Measurements from ENCODE around the gene LIMS1.

LIMS1 gene

DNA sequence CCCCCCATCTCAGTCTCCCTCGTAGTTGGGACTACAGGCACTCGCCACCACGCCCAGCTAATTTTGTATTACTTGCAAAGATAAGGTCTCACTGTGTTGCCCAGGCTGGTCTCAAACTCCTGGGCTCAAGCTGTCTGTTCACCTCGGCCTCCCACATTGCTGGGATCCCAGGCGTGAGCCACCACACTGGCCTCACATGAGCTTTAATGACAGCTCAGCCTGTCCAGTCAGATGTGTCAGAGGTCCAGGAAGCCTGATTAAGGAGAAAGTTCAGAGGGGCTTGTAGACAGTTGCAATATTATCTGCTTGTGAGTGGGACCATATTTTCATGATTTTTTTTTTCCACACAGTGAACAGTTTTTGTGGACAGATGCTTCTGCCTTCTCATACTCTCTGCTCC, 82.0 kb downstream of the LIMS1 start:
- no peak for DNase-seq

DNA sequence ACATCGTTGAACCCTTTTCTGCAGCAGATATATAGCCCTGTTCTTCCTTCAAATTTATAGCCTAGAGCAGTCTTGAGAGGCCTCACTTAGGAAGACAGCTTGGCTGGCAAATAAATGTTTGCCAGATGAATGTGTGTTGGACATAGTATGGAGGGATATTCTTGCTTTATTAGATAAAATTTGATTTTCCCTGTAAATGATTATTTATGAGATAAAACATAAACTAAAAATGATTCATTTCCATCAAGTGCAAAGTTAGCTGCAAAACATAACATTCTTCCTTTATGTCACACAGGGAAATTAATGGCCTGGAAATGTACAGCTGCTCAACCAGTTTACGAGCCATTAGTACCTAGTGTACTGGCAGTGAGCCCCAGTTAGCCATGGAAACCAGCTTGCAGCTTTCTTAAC, 82.5 kb downstream of the LIMS1 start:
- no peak for DNase-seq

DNA sequence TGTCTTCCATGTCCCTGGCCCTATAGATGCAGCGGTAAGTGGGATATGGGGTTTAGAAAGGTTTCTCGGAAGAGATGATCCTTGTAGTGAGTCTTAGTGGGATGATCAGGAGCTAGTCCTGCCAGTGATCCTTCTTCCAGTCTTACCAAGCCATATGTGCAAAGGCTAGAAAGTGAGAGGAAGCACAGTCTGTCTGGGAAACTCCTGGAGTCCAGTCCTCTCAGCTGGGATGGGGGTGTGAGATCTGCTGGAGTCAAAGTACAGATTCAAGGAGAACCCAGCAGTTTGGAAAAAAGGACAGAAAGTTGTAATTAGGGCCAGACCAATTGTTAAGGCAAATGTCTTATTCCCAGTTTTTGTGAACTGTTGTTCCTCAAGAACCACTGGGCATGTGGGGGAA, 83.3 kb downstream of the LIMS1 start:
- DNase-seq, result no peak

GRCh38 chr2:108619925-108620620, 85.8 kb downstream of the LIMS1 start:
- no peak for DNase-seq

DNA sequence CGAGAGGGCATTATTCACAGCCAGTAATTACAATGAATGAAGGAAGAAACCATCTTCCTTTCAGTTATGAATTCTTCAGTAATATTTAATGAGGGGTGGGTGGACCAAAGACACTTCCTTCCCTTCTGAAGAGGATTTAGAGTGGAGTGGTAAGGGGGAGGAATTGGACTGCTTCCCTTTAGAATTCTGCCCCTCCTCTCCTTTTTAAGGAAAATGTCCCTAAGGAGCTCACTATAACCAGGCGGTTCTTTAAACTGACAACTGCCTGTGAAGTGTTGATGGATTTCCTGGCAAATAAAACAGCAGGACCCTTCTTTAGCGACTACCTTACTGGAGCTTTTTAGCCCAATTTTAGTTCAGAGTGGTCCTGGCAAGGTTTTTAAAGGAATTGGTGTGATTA, 86.4 kb downstream of the LIMS1 start:
- no peak for DNase-seq

DNA sequence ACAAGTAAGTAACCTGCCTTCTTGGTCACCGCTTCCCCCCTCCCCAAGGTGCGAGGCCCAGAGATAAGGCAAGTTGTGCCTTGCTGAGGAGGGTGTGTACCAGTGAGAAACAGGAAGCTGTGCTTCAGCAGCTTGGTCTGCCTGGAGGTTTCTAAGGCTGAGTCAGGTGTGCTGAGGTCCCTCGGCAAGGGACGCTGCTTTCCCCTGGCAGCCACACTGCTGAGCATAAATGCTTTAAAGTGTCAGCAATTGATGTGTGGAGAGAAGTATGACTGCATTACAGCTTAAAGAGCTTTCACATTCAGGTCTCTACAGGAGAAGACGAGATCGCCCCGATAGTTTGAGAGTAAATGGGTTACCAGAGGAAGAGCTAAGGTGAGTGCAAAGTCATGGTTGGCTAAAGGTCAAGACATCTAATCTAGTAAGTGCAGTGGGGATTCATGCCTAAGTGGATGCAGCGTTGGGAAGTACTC, 86.9 kb downstream of the LIMS1 start:
- DNase-seq, result peak; percentile 70

GRCh38 chr2:108621687-108622681, 87.7 kb downstream of the LIMS1 start:
- DNase-seq, result no peak

DNA sequence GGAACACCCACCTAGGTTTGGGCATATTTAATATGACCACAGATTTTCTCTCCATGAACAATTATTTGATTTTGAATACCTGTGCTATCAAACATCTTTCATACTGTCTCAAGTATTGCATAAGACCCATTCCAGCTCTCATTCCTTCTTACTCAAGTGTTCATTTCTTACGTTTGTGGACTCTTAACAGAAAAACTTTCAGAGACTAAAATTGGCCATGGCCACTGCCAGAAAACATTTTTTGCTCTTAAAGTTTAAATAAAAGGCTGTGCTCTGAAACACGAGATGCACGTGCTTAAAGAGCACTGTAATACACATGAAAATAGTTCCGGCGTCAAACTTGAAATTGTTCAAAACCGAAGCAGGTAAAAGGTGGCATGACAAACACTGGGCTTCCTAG, 89.3 kb downstream of the LIMS1 start:
- no peak for DNase-seq

GRCh38 chr2:108625186-108625827, 91.0 kb downstream of the LIMS1 start:
- DNase-seq, result no peak

- no peak for DNase-seq
Observed at GRCh38 chr2:108625828-108626195, 91.5 kb downstream of the LIMS1 start.

DNA sequence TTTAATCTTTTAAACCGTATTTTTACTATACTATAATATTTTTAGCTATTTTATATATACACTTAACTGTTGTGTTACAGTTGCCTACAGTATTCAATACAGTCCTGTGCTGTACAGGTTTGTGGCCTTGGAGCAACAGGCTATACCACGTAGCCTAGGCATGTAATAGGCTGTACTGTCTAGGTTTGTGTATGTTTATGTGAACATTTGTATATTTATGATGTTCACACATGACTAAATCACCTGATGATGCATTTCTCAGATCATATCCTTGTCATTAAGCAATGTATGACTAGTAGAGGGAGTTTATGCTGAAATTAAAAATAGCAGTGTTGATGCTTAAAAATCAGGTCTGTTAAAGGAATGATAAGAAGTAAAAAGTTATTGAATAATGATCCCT, 92.7 kb downstream of the LIMS1 start:
- DNase-seq, result no peak

- DNase-seq, result no peak
Observed at GRCh38 chr2:108627911-108628567, 93.8 kb downstream of the LIMS1 start.

GRCh38 chr2:108628936-108629335, 94.7 kb downstream of the LIMS1 start:
- no peak for DNase-seq

- DNase-seq, result no peak
Observed at GRCh38 chr2:108629417-108629816, 95.1 kb downstream of the LIMS1 start.

- DNase-seq, result no peak
Observed at GRCh38 chr2:108630567-108631405, 96.5 kb downstream of the LIMS1 start.

DNA sequence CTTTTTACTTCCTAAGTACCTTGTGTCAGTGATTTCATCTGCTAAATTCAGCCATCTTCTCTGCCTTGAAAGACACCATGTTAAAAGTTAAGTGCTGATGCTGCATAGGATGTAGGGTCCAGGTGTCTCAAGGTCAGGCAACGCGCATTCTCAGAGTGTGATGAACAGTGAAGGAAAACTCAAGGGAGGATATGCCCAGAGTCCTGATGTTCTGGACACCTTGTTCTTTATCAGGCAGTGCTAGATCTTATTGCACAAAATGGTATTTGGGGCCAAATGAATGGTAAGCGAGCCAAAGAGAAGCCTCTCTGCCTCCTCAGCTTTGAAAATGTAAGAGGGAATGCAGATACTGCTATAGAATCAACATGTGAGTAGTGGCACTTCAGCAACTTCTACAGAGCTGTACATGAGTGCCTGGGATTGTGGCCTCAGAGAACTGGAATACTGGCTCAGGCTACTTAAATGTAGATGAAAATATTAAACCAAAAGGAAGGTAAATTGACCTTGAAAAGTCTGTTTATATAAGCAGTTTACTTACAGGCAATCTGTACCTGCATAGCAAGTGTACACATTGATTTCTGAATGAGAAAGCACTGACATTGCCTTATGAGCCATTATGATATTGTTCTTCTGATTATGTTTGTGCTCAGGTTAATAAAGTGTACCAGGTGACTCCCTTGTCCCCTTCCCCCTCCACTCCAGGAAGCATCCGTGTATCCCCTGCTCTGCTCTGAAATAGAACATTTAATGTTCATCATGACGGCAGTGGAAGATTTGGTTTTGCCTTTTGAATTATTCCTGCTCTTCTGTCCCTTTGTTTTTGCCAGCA, 98.3 kb downstream of the LIMS1 start:
- no peak for DNase-seq

DNA sequence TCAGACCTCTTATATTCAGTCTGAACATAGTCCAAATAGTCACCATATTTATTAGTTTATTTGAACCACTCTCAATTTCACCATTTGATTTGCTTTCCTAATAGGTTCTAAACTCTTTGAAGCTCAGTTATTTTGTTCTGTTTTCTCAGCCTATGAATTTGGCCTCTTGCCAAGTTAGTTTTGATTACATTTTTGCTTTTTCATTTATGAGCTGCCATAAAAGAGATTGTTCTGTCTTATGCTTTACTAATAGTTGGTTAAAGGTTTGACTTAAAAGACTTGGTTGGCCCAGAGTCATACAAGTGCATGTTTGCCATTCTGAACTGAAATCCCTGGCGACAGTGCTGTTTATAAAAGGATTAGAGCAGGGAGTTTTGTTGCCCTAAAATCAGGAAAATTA, 99.1 kb downstream of the LIMS1 start:
- DNase-seq, result no peak

GRCh38 chr2:108634011-108634410, 99.7 kb downstream of the LIMS1 start:
- DNase-seq, result no peak

DNA sequence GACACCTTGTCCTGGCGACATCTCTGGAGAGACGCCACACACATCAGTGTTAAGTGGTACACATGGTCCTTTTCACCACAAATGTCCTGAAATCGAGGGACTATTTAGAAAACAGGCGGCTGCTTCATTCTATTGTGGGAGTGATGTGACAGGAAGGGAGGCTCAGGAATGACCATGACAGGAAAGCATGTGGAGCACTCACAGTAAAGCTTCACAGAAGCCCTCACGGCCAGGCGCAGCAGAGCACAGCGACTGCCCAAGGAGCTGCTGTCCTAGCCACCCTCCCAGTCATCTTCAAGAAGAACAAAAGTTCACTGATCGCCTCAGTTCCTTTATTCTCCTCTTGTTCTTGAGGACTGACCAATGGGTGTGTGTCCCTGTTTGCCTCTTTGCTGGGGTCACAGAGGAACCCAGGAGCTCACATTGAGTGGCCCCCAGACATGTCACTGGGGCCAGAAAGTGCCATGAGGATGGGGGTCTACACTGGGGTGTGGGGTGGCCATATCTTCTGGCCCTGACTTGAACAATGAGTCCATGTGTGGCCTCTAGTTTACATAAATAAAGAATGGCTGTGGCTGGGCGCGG, 100.4 kb downstream of the LIMS1 start:
- DNase-seq, result no peak

DNA sequence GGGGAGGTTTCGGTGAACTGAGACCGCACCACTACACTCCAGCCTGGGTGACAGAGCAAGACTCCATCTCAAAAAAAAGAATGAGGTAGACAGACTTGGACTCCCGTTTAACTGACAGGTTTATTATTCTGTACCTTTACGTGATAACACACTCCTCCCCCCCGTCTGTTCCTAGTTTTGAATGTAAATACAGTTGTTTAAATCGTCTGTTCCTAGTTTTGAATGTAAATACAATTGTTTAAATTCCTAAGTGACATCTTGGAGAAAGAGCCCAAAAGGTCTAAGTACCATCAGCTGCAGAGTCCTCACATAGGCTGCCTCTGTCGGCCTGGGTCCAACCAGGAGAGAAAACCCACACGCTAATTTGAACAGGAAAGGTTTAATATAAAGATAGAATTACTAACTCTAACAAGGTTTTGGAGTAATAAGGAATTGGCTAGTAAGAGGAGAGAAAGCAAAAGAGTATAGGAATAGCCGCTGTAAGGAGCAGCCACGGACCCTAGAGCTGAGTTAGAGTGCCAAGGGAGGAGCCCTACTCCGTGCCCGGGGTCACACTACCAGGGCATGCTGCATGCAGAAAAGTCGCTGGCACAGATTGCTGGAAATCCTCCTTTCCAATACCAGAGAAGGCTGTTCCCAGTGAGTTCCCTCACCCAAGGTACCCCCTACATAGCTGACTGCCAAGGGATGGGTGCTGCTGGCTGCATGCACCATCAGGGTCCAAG, 101.5 kb downstream of the LIMS1 start:
- no peak for DNase-seq

All from activated CD8-positive, alpha-beta memory T cell treated with anti-CD3 and anti-CD28 coated beads, Interleukin-2, amount 50 U/mL, for 4 hours (primary cell).